ENCODE measurements around the gene TWF2.

Gene TWF2

GRCh38 chr3:52259448-52259847, 20.5 kb upstream of the TWF2 start:
- H3K27ac ChIP-seq, result peak overlapping the region; percentile 14
- no peak for DNase-seq (ENCODE audit: low read depth, low spot score)

- no peak for DNase-seq (ENCODE audit: low read depth, low spot score)
- H3K27ac ChIP-seq, result peak overlapping the region; percentile 14
Observed at GRCh38 chr3:52259035-52259434, 20.1 kb upstream of the TWF2 start.

GRCh38 chr3:52257911-52258310, 19.0 kb upstream of the TWF2 start:
- DNase-seq (ENCODE audit: low read depth, low spot score), result no peak
- no peak overlapping the region for H3K27ac ChIP-seq

- no peak overlapping the region for H3K27ac ChIP-seq
- DNase-seq (ENCODE audit: low read depth, low spot score), result no peak
Observed at GRCh38 chr3:52256622-52257021, 17.7 kb upstream of the TWF2 start.

GRCh38 chr3:52256159-52256558, 17.2 kb upstream of the TWF2 start:
- H3K27ac ChIP-seq, result no peak overlapping the region
- DNase-seq (ENCODE audit: low read depth, low spot score), result no peak

GRCh38 chr3:52254608-52255007, 15.7 kb upstream of the TWF2 start:
- peak overlapping the region; percentile 70 for H3K27ac ChIP-seq
- no peak for DNase-seq (ENCODE audit: low read depth, low spot score)

GRCh38 chr3:52253314-52254304, 14.7 kb upstream of the TWF2 start:
- no peak for DNase-seq (ENCODE audit: low read depth, low spot score)
- peak overlapping the region; percentile 70 for H3K27ac ChIP-seq

- H3K27ac ChIP-seq, result peak overlapping the region; percentile 5
- no peak for DNase-seq (ENCODE audit: low read depth, low spot score)
Observed at GRCh38 chr3:52250122-52250521, 11.2 kb upstream of the TWF2 start.

GRCh38 chr3:52249683-52250082, 10.7 kb upstream of the TWF2 start:
- no peak for DNase-seq (ENCODE audit: low read depth, low spot score)
- no peak overlapping the region for H3K27ac ChIP-seq

- DNase-seq (ENCODE audit: low read depth, low spot score), result no peak
- no peak overlapping the region for H3K27ac ChIP-seq
Observed at GRCh38 chr3:52248816-52249547, 10.0 kb upstream of the TWF2 start.

GRCh38 chr3:52248165-52248541, 9.2 kb upstream of the TWF2 start:
- no peak for DNase-seq (ENCODE audit: low read depth, low spot score)
- H3K27ac ChIP-seq, result no peak overlapping the region

- no peak for DNase-seq (ENCODE audit: low read depth, low spot score)
- no peak overlapping the region for H3K27ac ChIP-seq
Observed at GRCh38 chr3:52247409-52248164, 8.6 kb upstream of the TWF2 start.

GRCh38 chr3:52246728-52247408, 7.9 kb upstream of the TWF2 start:
- no peak for DNase-seq (ENCODE audit: low read depth, low spot score)
- H3K27ac ChIP-seq, result no peak overlapping the region

GRCh38 chr3:52246264-52246620, 7.3 kb upstream of the TWF2 start:
- no peak for DNase-seq (ENCODE audit: low read depth, low spot score)
- peak overlapping the region; percentile 67 for H3K27ac ChIP-seq

GRCh38 chr3:52245322-52246263, 6.6 kb upstream of the TWF2 start, which contains the start of gene PPM1M:
TSS of gene PPM1M (plus strand) at chr3:52245759. CDS start at chr3:52245825, 66 bp downstream.
- DNase-seq (ENCODE audit: low read depth, low spot score), result no peak
- H3K27ac ChIP-seq, result peak within 1 kb of the TSS; percentile 67

GRCh38 chr3:52243791-52244628, 5.1 kb upstream of the TWF2 start:
- no peak for DNase-seq (ENCODE audit: low read depth, low spot score)
- H3K27ac ChIP-seq, result peak overlapping the region; percentile 67

- DNase-seq (ENCODE audit: low read depth, low spot score), result no peak
- no peak overlapping the region for H3K27ac ChIP-seq
Observed at GRCh38 chr3:52242039-52242438, 3.1 kb upstream of the TWF2 start.

- peak overlapping the region; percentile 94 for H3K27ac ChIP-seq
- no peak for DNase-seq (ENCODE audit: low read depth, low spot score)
Observed at GRCh38 chr3:52240886-52241370, 2.0 kb upstream of the TWF2 start.

Measured in epithelial cell of prostate (primary cell).